Measurements from ENCODE around the gene SCN8A.
"Not testable (repeated sequence)": the region's sequence is repeated elsewhere in the genome, so short reads cannot be mapped to it uniquely, and the experiment has no call there.

The SCN8A gene

GRCh38 chr12:51815571-51815970 is 224.5 kb downstream of the SCN8A start:
- DNase-seq (ENCODE audit: low read depth), result no peak

DNA sequence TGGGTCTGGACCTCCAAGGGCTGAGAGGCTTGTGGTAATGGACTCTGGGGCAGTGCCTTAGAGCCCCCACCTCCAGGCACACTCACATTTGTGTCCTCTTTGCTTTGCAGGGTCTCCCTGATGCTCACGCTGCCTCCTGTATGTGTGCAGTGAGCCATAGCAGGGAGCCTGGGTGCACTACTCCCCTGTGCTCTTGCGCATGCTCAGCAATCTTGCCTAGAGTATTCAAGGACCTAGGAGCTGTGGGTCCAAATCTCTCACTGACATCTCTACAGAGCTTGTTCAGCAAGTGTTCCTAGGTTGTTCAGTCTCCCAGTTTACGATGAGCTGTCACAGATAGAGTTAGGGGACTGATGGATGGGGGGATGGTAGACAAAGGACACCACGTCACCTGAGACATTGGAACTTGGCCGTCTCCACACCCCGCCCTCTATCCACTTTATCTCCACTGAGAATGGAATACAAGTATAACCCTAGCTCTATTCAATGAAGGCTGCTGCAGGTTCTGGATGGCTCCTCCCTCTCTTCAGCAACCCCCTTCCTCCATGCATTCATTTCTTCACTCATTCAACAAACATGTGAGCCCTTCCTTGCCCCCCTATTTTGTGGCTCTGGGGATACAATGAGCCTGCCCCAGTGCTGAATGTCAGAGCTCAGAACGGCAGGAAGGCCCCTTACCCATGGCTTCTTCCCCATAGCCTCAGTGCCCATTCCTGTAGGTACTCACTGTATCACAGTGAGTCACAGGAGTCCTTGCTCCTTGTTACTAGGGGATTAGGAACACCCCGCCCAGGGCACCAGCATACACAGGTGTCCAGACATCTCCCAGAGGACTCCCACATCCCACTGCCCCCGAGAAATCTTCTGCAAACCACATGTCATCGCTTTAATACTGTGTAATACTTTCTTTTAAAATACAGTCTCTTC is 226.3 kb downstream of the SCN8A start:
- no peak for DNase-seq (ENCODE audit: low read depth)

DNA sequence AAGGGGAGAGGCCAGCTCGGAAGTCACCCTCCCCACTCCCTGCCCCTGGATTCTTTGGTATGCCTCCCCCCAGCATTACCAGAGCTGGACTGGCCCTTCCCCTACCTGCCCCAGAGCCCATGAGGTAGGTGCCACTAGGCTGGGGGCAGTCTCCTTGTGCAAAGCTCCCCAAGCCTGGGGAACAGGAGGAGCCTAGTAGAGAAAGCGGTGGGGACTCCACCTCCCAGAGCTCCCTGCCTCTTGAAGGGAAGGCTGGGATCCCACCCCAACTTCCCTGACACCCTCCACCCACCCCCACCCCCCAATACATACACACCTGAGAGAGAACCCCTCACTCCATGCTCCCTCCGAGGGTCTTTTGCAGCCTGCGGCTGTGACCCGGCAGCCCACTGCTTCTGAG is 227.1 kb downstream of the SCN8A start:
- no peak for DNase-seq (ENCODE audit: low read depth)

- DNase-seq (ENCODE audit: low read depth), result no peak
These were observed 227.7 kb downstream of the SCN8A start for GRCh38 chr12:51818566-51819300.

DNA sequence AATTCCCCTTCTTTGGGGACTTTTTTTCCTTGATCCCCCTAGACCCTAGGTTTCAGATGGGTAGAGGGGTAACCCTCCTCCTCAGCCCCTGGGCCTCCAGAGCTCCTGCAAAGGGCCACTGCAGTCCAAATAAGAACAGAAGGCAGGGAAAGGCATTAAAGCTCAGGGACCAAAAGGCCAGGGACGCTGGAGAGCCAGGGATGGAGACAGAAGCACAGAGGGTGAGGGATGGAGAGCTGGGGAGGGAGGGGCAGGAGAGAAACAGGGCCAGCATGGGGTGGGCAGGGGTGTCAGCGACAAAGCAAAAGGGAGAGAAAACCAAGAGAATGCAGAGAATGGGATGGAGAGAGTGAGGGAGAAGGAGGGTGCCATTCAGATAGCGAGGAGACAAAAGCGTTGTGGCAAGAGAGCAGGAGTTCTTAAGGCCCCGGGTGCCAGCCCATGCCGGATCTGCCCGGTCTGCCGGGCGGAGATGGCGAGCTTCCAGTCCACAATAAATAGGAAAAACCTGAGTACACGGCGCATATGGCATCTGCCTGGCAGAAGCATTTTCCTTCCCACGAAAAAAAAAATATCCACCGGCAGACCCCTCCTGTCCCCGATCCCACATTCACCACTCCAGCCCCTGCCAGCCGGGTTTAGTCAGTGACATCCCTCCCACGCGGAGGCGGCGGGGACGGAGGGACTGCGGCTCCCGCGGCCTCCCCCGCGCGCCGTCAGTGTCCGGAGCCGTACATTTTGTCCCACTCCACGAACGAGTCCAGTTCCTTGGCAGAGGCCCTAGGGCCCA is 228.9 kb downstream of the SCN8A start:
- DNase-seq (ENCODE audit: low read depth), result no peak

GRCh38 chr12:51820526-51821439 is 229.8 kb downstream of the SCN8A start:
- DNase-seq (ENCODE audit: low read depth), result peak; percentile 73

DNA sequence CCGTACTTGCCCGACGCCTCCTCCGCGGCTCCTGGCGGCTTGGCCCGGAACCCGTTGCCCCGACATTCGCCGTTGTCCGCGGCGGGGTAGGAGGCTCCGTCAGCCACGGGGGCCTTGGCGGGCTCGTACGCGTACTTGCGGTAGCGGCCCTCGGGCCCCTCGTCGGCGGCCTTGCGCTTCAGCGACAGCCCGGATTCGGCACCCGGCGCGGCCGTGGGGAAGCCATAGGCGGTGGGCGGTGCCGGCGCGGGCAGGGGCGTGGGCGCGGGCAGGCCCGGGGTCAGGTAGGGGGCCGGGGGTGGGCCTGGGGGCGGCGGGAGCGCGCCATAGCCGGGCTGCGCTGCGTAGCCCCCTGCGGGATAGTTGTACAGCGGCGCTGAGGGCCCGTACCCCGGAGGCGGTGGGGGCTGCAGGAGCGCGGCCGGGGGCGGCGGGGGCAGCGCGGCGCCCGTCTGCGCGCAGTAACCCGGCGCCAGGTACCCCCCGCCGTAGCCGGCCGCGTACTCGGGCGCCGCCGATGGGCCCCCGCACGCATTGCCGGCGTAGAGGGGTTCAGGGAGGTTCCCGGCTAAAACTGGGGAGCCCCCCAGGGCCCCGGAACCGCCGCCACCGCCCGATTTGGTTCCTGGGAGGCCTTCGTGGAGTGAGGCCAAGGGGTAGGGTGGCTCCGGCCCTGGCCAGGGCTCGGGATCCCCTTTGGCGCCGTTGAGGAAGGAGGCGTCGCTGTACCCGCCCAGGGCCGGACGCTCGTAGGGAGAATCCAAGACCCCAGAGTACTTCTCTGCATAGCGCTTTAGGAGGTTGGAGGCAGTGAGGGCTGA is 230.6 kb downstream of the SCN8A start:
- DNase-seq (ENCODE audit: low read depth), result no peak

- DNase-seq (ENCODE audit: low read depth), result no peak
These were observed 231.2 kb downstream of the SCN8A start for GRCh38 chr12:51822261-51822616.

- DNase-seq (ENCODE audit: low read depth), result no peak
These were observed 231.9 kb downstream of the SCN8A start for GRCh38 chr12:51822956-51823355.

- no peak for DNase-seq (ENCODE audit: low read depth)
These were observed 233.0 kb downstream of the SCN8A start for GRCh38 chr12:51823875-51824565.

GRCh38 chr12:51825216-51825615 is 234.2 kb downstream of the SCN8A start:
- DNase-seq (ENCODE audit: low read depth), result no peak

DNA sequence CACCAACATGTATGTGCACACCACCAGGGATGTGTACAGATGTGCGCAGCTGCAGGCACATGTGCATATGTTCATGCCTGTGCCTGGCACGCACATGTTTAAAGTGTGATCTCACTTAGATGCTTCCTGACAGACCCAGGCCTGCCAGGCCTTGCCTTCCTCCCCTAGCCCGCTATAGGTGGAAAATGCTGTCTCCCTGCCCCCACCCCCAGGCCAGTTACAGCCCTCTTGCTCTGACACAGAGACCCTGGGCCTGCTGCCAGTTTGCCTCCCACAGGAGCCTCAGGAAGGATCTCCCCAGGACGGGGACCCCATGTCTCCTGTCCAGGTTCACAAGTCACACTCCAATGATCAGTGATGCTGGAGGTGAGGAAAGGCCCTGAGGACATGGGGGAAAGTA is 235.8 kb downstream of the SCN8A start:
- DNase-seq (ENCODE audit: low read depth), result no peak

- peak; percentile 23 for DNase-seq (ENCODE audit: low read depth)
These were observed 237.1 kb downstream of the SCN8A start for GRCh38 chr12:51827925-51828818.

GRCh38 chr12:51829011-51829481 is 238.0 kb downstream of the SCN8A start:
- no peak for DNase-seq (ENCODE audit: low read depth)

GRCh38 chr12:51829641-51830040 is 238.6 kb downstream of the SCN8A start:
- DNase-seq (ENCODE audit: low read depth), result no peak

DNA sequence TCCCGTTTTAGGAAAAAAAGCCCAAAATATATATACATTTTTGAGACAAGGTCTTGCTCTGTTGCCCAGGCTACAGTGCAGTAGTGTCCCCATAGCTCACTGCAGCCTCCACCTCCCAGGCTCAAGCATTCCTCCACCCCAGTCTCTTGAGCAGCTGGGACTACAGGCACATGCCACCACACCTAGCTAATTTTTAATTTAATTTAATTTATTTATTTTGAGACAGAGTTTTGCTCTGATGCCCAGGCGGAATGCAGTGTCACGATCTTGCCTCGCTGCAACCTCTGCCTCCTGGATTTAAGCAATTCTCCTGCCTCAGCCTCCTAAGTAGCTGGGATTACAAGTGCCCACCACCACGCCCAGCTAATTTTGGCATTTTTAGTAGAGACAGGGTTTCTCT is 240.8 kb downstream of the SCN8A start:
- not testable (repeated sequence) for DNase-seq (ENCODE audit: low read depth)

DNA sequence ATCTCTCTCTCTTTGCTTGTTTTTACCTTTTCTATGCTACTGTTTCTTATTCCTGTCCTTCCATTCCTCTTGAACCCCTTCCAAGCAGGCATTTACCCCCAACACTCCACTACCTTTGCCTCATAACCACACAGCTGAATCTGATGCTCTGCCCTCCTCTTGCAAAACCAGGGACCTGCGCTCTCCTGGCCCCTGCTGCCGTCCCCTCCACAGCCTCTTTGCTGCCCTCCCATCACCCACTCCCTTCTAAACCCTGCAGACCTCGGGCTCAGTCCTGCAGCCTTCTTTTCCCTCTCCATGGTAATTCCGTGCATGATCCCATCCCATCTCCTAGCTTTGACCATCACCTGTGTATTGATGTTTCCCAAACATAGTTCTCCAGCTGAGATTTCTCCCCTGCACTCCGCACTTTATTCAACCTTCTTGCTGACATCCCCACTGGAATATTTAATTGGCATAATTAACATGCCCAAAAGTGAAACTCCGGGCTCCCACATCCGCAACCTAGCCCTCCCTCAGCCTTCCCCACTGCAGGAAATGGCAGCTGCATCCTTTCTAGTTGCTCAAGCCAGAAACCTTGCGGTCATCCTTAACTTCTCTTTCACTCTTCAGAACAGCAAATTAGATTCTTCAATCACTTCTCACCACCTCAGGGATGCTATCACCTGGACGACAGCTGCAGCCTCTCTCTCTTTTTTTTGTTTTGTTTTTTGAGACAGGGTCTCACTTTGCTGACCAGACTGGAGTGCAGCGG is 241.5 kb downstream of the SCN8A start:
- DNase-seq (ENCODE audit: low read depth), result no peak

Data from activated gamma-delta T cell treated with anti-CD3 and anti-CD28 coated beads, Interleukin-2, amount 50 U/mL, for 16 hours (primary cell).